Measurements from ENCODE around the gene ST7.
A peak's percentile ranks its signal among the peaks of the same experiment; 100 is the strongest.

The ST7 gene

DNA sequence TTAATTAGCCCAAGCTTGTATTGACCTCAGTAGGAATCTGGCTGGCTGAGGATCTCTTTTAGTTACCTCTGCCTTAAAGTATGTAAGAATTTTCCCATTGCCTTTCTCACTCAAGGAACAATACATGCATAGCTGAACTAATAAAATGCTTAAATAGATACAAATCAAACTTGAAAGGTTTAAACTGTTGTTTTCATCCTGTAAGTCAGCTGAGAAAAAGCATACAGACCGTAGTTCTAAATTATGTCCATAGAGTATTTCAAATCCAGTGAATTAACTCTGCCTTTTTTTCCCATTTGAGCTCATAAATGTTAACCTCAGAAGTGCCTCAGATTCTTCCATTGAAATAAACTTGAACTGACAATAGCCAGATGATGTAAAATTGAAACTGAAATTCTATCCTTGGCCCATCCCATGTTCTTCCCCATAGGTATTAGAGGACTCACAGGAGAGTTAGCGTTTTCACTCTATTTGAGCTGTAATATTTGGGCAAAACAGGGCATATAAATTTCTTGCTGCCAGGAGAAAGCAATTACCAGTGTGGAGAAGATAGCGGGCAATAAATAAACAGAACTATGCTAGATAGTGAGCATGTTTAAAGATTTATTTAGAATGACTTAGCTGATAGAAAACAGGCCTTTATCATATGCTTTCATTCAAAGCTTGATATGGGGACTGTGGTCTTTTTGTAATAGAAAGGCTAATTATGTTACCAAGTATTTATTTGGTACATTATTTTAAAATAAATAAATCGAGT, 205.8 kb downstream of the ST7 start:
- DNase-seq (ENCODE audit: low read depth, low spot score), result peak; percentile 38
- TF ChIP-seq, protein P1, sequence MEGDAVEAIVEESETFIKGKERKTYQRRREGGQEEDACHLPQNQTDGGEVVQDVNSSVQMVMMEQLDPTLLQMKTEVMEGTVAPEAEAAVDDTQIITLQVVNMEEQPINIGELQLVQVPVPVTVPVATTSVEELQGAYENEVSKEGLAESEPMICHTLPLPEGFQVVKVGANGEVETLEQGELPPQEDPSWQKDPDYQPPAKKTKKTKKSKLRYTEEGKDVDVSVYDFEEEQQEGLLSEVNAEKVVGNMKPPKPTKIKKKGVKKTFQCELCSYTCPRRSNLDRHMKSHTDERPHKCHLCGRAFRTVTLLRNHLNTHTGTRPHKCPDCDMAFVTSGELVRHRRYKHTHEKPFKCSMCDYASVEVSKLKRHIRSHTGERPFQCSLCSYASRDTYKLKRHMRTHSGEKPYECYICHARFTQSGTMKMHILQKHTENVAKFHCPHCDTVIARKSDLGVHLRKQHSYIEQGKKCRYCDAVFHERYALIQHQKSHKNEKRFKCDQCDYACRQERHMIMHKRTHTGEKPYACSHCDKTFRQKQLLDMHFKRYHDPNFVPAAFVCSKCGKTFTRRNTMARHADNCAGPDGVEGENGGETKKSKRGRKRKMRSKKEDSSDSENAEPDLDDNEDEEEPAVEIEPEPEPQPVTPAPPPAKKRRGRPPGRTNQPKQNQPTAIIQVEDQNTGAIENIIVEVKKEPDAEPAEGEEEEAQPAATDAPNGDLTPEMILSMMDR (IDR thresholded peaks at IDR 0.05; ENCODE audit: insufficient read depth, low read length, missing control alignments), result no peak
- POLR2A ChIA-PET, result interaction anchor here (0.6 kb wide), 1 partner anchor 56 kb away, joined by 3 read pairs; no protein-coding TSS in a partner anchor
- CTCF ChIA-PET, result interaction anchor here (0.7 to 3.6 kb wide), 9 partner anchors 11 to 175 kb away, joined by 3 to 24 read pairs (median 7); no protein-coding TSS in a partner anchor
- no peak overlapping the region for H3K4me3 ChIP-seq (ENCODE audit: low read depth, low read length)

DNA sequence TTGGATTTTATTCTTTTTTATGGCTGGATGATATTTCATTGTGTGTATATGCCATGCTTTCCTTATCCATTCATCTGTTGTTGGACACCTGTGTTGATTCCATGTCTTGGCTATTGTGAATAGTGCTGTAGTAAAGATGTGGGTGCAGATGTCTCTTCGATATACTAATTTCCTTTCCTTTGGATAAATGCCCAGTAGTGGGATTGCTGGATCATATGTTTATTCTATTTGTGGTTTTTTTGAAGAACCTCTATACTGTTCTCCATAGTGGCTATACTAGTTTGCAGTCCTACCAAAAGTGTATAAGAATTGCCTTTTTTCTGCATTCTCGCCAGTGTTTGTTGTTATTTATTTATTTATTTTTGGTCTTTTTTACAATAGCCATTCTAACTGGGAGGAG, 209.8 kb downstream of the ST7 start:
- TF ChIP-seq, protein P1 (IDR thresholded peaks at IDR 0.05; ENCODE audit: insufficient read depth, low read length, missing control alignments), result no peak
- DNase-seq (ENCODE audit: low read depth, low spot score), result no peak
- ChIA-PET POLR2A (no interaction called here), CTCF (no interaction called here)
- no peak overlapping the region for H3K4me3 ChIP-seq (ENCODE audit: low read depth, low read length)

GRCh38 chr7:117164620-117165019, 211.3 kb downstream of the ST7 start:
- ChIA-PET CTCF (interaction anchor here (1.2 to 1.3 kb wide), 2 partner anchors 221 to 235 kb away, joined by 3 to 5 read pairs; no protein-coding TSS in a partner anchor), POLR2A (no interaction called here)
- no peak for DNase-seq (ENCODE audit: low read depth, low spot score)
- TF ChIP-seq, protein P1 (IDR thresholded peaks at IDR 0.05; ENCODE audit: insufficient read depth, low read length, missing control alignments), result no peak
- H3K4me3 ChIP-seq (ENCODE audit: low read depth, low read length), result no peak overlapping the region

GRCh38 chr7:117165656-117166055, 212.4 kb downstream of the ST7 start:
- CTCF ChIA-PET, result interaction anchor here (1.2 to 1.3 kb wide), 2 partner anchors 220 to 234 kb away, joined by 3 to 5 read pairs; no protein-coding TSS in a partner anchor
- no peak overlapping the region for H3K4me3 ChIP-seq (ENCODE audit: low read depth, low read length)
- POLR2A ChIA-PET, result no interaction called here
- TF ChIP-seq, protein P1 (IDR thresholded peaks at IDR 0.05; ENCODE audit: insufficient read depth, low read length, missing control alignments), result no peak
- no peak for DNase-seq (ENCODE audit: low read depth, low spot score)

GRCh38 chr7:117169907-117170306, 216.6 kb downstream of the ST7 start:
- no peak for DNase-seq (ENCODE audit: low read depth, low spot score)
- CTCF ChIA-PET, result no interaction called here
- POLR2A ChIA-PET, result no interaction called here
- TF ChIP-seq, protein P1 (IDR thresholded peaks at IDR 0.05; ENCODE audit: insufficient read depth, low read length, missing control alignments), result no peak
- no peak overlapping the region for H3K4me3 ChIP-seq (ENCODE audit: low read depth, low read length)

GRCh38 chr7:117171106-117171505, 217.8 kb downstream of the ST7 start:
- no peak for DNase-seq (ENCODE audit: low read depth, low spot score)
- no peak overlapping the region for H3K4me3 ChIP-seq (ENCODE audit: low read depth, low read length)
- TF ChIP-seq, protein P1 (IDR thresholded peaks at IDR 0.05; ENCODE audit: insufficient read depth, low read length, missing control alignments), result no peak
- ChIA-PET CTCF (interaction anchor here (2.8 kb wide), 1 partner anchor 12 kb away, joined by 8 read pairs; no protein-coding TSS in a partner anchor), POLR2A (no interaction called here)
